DND-41 (cell line): ENCODE data around the gene F8.

Source experiments
- ATAC-seq: fragments of 200-7000 bp; cut with Tn5 transposase; 3 replicates; pipeline ENCODE4 v1.9.1; 2021; ENCODE audit warnings: low read depth; ENCODE audit not compliant: insufficient read depth
- DNase-seq: peaks from one replicate; pipeline ENCODE4 v3.0.0-alpha.2; 2020
- H2AFZ ChIP-seq: 2 replicates; pipeline ENCODE4 v1.6.0; 2012; ENCODE audit warnings: low read depth, low read length
- H3K27ac ChIP-seq: 2 replicates; pipeline ENCODE4 v1.5.1; 2012; ENCODE audit warnings: low read length, inconsistent platforms
- H3K27me3 ChIP-seq: fragments of 200-600 bp; sonication (generic); 2 replicates; pipeline ENCODE4 v1.6.0; 2012; ENCODE audit warnings: low read length, mild to moderate bottlenecking, inconsistent platforms; ENCODE audit not compliant: insufficient read depth, poor library complexity
- H3K36me3 ChIP-seq: 2 replicates; pipeline ENCODE4 v1.5.1; 2012; ENCODE audit warnings: low read length, inconsistent platforms; ENCODE audit not compliant: insufficient read depth
- H3K4me1 ChIP-seq: 2 replicates; pipeline ENCODE4 v1.5.1; 2012; ENCODE audit warnings: mild to moderate bottlenecking, low read length; ENCODE audit not compliant: insufficient read depth
- H3K4me2 ChIP-seq: 2 replicates; pipeline ENCODE4 v1.6.0; 2012; ENCODE audit warnings: mild to moderate bottlenecking, moderate library complexity, low read length, inconsistent platforms; ENCODE audit not compliant: insufficient read depth
- H3K4me3 ChIP-seq, 2 experiments: fragments of 200-600 bp in 1 of 2; shearing (Covaris generic) in 1 of 2; 2 replicates each; pipeline ENCODE4 v1.5.1; 2012 to 2016; ENCODE audit warnings: inconsistent platforms in 2 of 2, low read length in 2 of 2, mild to moderate bottlenecking in 2 of 2, low read depth in 1 of 2, moderate library complexity in 1 of 2
- H3K79me2 ChIP-seq: 2 replicates; pipeline ENCODE4 v1.6.0; 2012; ENCODE audit warnings: low read length, inconsistent platforms; ENCODE audit not compliant: insufficient read depth
- H3K9ac ChIP-seq: 2 replicates; pipeline ENCODE4 v1.6.0; 2012; ENCODE audit warnings: low read depth, mild to moderate bottlenecking, inconsistent platforms, low read length, moderate library complexity
- H3K9me3 ChIP-seq: 2 replicates; pipeline ENCODE4 v1.5.1; 2012; ENCODE audit warnings: low read length, moderate library complexity, mild to moderate bottlenecking, inconsistent platforms; ENCODE audit not compliant: insufficient read depth, severe bottlenecking
- H4K20me1 ChIP-seq: 2 replicates; pipeline ENCODE4 v1.6.0; 2012; ENCODE audit warnings: low read length; ENCODE audit not compliant: insufficient read depth
- EZH2 ChIP-seq: IDR thresholded peaks from 3 replicates; pipeline ENCODE4 v1.6.1; 2012; ENCODE audit warnings: borderline replicate concordance, low read depth, mild to moderate bottlenecking, moderate library complexity, low read length, inconsistent platforms; ENCODE audit not compliant: severe bottlenecking
- TF ChIP-seq, protein P1 (sequence below): IDR thresholded peaks from 2 replicates; pipeline ENCODE4 v1.5.1; 2012; ENCODE audit warnings: borderline replicate concordance, low read length, moderate library complexity, mild to moderate bottlenecking; ENCODE audit not compliant: poor library complexity, severe bottlenecking; ENCODE audit errors: extremely low read depth

F8 gene

GRCh38 chrX:154795016-154795415, 227.5 kb downstream of the F8 start:
- Histone ChIP-seq H3K9ac (no peak overlapping the region), H3K79me2 (peaks cover 48% of the 10 kb centered on the region), H3K4me2 (no peak overlapping the region), H3K27ac (no peak overlapping the region), H2AFZ (no peak overlapping the region), H3K36me3 (peaks cover 5% of the 10 kb centered on the region; the same call in 1 of the 2 replicates), H3K4me3 (no peak overlapping the region), H3K4me1 (peaks cover 13% of the 10 kb centered on the region), H3K9me3 (no peaks in the 10 kb centered on the region), H4K20me1 (peaks cover 3% of the 10 kb centered on the region; the same call in 1 of the 2 replicates), H3K27me3 (no peaks in the 10 kb centered on the region)
- no peak for TF ChIP-seq EZH2
- TF ChIP-seq, protein P1, sequence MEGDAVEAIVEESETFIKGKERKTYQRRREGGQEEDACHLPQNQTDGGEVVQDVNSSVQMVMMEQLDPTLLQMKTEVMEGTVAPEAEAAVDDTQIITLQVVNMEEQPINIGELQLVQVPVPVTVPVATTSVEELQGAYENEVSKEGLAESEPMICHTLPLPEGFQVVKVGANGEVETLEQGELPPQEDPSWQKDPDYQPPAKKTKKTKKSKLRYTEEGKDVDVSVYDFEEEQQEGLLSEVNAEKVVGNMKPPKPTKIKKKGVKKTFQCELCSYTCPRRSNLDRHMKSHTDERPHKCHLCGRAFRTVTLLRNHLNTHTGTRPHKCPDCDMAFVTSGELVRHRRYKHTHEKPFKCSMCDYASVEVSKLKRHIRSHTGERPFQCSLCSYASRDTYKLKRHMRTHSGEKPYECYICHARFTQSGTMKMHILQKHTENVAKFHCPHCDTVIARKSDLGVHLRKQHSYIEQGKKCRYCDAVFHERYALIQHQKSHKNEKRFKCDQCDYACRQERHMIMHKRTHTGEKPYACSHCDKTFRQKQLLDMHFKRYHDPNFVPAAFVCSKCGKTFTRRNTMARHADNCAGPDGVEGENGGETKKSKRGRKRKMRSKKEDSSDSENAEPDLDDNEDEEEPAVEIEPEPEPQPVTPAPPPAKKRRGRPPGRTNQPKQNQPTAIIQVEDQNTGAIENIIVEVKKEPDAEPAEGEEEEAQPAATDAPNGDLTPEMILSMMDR, result no peak
- ATAC-seq, result no peak
- no peak for DNase-seq

DNA sequence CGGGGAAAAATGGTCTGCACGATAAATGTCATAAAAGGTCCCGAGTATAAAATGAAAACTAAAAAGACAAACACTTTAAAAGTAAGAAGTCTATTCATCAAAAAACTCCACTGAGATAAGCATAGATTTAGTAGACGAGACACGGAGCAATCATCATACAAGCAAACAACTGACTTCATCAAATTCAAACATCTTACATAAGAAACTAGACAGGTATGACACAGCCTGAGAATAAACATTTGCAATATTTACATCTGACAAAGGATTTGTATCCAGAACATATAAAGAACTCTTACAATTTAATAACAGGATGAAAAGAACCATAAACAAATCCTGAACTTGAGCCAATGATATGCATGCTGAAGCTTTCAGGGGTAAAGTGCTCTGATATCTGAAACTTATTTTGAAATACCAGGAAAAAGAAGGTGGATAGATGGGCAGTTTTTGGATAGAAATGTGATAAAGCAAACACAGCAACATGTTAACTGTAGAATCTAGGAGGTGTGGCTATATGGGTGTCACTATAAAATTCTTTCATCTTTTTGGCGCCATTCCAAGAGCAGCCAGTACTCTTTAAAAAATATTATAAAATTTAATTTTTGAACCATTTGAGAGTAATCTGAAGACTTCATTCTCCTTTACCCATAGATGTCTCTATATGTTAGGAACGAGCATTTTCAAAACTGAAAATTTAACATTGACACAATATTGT, 229.3 kb downstream of the F8 start:
- Histone ChIP-seq H3K27ac (no peak overlapping the region), H3K4me3 (no peak overlapping the region), H3K9ac (no peak overlapping the region), H3K27me3 (no peaks in the 10 kb centered on the region), H3K4me1 (no peaks in the 10 kb centered on the region), H3K79me2 (peaks cover 37% of the 10 kb centered on the region), H3K36me3 (peaks cover 5% of the 10 kb centered on the region; the same call in 1 of the 2 replicates), H3K9me3 (no peaks in the 10 kb centered on the region), H4K20me1 (peaks cover 3% of the 10 kb centered on the region; the same call in 1 of the 2 replicates), H2AFZ (no peak overlapping the region), H3K4me2 (no peak overlapping the region)
- DNase-seq (no peak), ATAC-seq (no peak)
- TF ChIP-seq, protein P1, result no peak
- TF ChIP-seq EZH2, result no peak

DNA sequence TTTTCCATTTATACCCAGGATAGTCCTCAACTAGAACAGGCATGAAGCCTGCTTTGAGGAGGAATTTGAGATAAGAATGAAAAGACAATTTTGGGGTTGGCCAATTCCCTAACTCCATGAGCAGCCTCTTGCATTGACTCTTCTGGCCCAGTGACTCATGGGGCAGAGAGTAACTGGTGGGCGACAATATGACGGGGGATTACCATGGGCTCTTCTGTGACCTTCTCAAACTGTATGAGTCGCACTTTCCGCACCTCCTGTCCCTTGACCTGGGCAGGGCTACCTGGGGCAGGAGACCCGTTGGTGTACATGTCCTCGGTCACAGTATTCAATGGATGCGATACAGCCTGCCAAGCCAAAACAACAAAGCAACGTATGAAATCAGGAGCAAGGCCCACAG, 230.6 kb downstream of the F8 start:
- no peak overlapping the region for H3K4me3 ChIP-seq
- peaks cover 3% of the 10 kb centered on the region; the same call in 1 of the 2 replicates for H4K20me1 ChIP-seq
- no peaks in the 10 kb centered on the region for H3K9me3 ChIP-seq
- DNase-seq, result no peak
- TF ChIP-seq, protein P1, result no peak
- no peak for TF ChIP-seq EZH2
- H3K36me3 ChIP-seq, result peaks cover 5% of the 10 kb centered on the region; the same call in 1 of the 2 replicates
- no peak overlapping the region for H2AFZ ChIP-seq
- H3K4me2 ChIP-seq, result no peak overlapping the region
- peaks cover 29% of the 10 kb centered on the region for H3K79me2 ChIP-seq
- ATAC-seq, result no peak
- H3K4me1 ChIP-seq, result no peaks in the 10 kb centered on the region
- H3K27ac ChIP-seq, result no peak overlapping the region
- H3K9ac ChIP-seq, result no peak overlapping the region
- no peaks in the 10 kb centered on the region for H3K27me3 ChIP-seq
